HEK293 (cell line): ENCODE results near the gene RER1.

Source experiments
- CTCF ChIP-seq: fragments of 450-650 bp; formaldehyde crosslinking; IDR thresholded peaks from 2 replicates; pipeline ENCODE4 v1.5.1; 2016; ENCODE audit warnings: missing biosample characterization, missing genetic modification characterization
- GFI1B ChIP-seq: fragments of 450-650 bp; formaldehyde crosslinking; IDR thresholded peaks from 2 replicates; pipeline ENCODE4 v1.5.1; 2016; ENCODE audit warnings: missing biosample characterization, missing genetic modification characterization
- KLF1 ChIP-seq: fragments of 450-650 bp; formaldehyde crosslinking; IDR thresholded peaks from 2 replicates; pipeline ENCODE4 v1.5.1; 2016; ENCODE audit warnings: missing biosample characterization, missing genetic modification characterization
- PATZ1 ChIP-seq: fragments of 450-650 bp; formaldehyde crosslinking; IDR thresholded peaks from 2 replicates; pipeline ENCODE4 v1.5.1; 2016; ENCODE audit warnings: missing biosample characterization, missing genetic modification characterization
- YY1 ChIP-seq: fragments of 450-650 bp; formaldehyde crosslinking; IDR thresholded peaks from 2 replicates; pipeline ENCODE4 v1.5.1; 2018; ENCODE audit warnings: missing biosample characterization, missing genetic modification characterization
- ZBTB11 ChIP-seq: fragments of 450-650 bp; formaldehyde crosslinking; conservative IDR thresholded peaks from 2 replicates; pipeline ENCODE4 v1.5.1; 2016; ENCODE audit warnings: low read depth, missing biosample characterization, missing genetic modification characterization
- ZFP3 ChIP-seq: fragments of 450-650 bp; formaldehyde crosslinking; IDR thresholded peaks from 2 replicates; pipeline ENCODE4 v1.5.1; 2016; ENCODE audit warnings: low read depth, missing biosample characterization, missing genetic modification characterization
- ZNF175 ChIP-seq: fragments of 450-650 bp; formaldehyde crosslinking; IDR thresholded peaks from 2 replicates; pipeline ENCODE4 v1.5.1; 2016; ENCODE audit warnings: missing biosample characterization, missing genetic modification characterization
- ZNF776 ChIP-seq: fragments of 450-650 bp; formaldehyde crosslinking; IDR thresholded peaks from 2 replicates; pipeline ENCODE4 v1.5.0; 2017; ENCODE audit warnings: missing biosample characterization, missing genetic modification characterization, borderline replicate concordance
- ZNF785 ChIP-seq: fragments of 450-650 bp; formaldehyde crosslinking; IDR thresholded peaks from 2 replicates; pipeline ENCODE4 v1.5.1; 2016; ENCODE audit warnings: missing biosample characterization, missing genetic modification characterization

- TF ChIP-seq ZNF776 (tag by site-specific recombination) (no peak), ZNF785 (tag by site-specific recombination) (no peak), CTCF (tag by site-specific recombination) (peak; percentile 88), PATZ1 (tag by site-specific recombination) (no peak), KLF1 (no peak), ZBTB11 (tag by site-specific recombination) (no peak), YY1 (no peak), GFI1B (tag by site-specific recombination) (no peak), ZNF175 (no peak), ZFP3 (tag by site-specific recombination) (no peak)
Measured at GRCh38 chr1:2414297-2414958, 22.8 kb downstream of the RER1 start.
